HG02970 (cell line): ENCODE data around the gene GP1BB.
"Not testable (repeated sequence)": the region's sequence is repeated elsewhere in the genome, so short reads cannot be mapped to it uniquely, and the experiment has no call there.

ENCODE experiments used
- ATAC-seq: cut with Tn5 transposase; IDR thresholded peaks from one replicate; pipeline ENCODE4 v1.9.1; 2021; ENCODE audit warnings: mild to moderate bottlenecking, moderate library complexity, moderate number of reproducible peaks; ENCODE audit not compliant: unreplicated experiment, low FRiP score

GP1BB gene

DNA sequence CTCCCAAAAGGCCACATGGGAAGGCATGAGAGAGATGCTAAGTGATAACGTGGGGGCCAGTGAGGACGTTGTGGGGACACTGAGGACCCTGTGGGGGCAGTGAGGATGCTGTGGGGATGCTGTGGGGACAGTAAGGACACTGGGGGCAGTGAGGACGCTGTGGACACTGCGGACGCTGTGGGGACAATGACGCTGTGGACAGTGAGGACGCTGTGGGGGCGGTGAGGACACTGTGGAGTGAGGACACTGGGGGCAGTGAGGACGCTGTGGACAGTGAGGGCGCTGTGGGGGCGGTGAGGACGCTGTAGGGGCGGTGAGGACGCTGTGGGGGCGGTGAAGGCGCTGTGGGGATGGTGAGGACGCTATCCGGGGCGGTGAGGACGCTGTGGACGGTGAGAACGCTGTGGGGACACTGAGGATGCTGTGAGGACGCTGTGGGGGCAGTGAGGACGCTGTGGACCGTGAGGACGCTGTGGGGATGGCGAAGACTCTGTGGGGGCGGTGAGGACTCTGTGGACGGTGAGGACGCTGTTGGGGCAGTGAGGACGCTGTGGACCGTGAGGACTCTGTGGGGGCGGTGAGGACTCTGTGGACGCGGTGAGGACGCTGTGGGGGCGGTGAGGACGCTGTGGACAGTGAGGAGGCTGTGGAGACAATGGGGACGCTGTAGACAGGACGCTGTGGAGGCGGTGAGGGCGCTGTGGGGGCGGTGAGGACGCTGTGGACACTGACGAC is 1.8 kb downstream of the GP1BB start:
- ATAC-seq, result no peak

DNA sequence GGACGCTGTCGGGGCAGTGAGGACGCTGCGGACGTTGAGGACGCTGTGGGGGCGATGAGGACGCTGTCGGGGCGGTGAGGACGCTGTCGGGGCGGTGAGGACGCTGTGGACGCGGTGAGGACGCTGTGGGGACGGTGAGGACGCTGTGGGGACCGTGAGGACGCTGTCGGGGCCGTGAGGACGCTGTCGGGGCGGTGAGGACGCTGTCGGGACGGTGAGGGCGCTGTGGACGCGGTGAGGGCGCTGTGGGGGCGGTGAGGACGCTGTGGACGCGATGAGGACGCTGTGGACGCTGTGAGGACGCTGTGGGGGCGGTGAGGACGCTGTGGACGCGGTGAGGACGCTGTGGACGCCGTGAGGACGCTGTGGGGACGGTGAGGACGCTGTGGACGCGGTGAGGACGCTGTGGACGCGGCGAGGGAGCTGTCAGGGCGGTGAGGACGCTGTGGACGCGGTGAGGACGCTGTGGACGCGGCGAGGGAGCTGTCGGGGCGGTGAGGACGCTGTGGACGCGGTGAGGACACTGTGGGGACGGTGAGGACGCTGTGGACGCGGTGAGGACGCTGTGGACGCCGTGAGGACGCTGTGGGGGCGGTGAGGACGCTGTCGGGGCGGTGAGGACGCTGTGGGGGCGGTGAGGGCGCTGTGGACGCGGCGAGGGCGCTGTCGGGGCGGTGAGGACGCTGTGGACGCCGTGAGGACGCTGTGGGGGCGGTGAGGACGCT is 2.9 kb downstream of the GP1BB start:
- not testable (repeated sequence) for ATAC-seq

DNA sequence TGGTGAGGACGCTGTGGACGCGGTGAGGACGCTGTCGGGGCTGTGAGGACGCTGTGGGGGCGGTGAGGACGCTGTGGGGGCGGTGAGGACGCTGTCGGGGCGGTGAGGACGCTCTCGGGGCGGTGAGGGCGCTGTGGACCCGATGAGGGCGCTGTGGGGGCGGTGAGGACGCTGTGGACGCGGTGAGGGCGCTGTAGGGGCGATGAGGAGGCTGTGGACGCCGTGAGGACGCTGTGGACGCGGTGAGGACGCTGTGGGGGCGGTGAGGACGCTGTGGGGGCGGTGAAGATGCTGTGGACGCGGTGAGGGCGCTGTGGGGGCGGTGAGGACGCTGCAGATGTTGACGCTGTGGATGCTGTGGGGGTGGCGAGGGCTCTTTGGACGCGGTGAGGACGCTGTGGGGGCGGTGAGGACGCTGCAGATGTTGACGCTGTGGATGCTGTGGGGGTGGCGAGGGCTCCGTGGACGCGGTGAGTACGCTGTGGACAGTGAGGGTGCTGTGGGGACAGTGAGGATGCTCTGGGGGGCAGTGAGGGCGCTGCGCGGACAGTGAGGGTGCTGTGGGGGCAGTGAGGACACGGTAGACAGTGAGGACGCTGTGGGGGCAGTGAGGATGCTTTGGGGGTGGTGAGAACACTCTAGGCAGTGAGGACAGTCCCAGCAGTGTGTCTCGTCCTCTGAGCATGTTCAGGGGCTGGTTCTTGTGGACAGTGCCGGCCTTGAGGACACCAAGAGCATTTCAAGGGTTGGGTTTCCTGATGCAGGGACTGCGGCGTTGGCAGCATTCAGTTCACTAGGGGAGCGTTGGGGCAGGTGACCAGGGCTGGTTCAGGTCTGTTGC is 4.2 kb downstream of the GP1BB start:
- no peak for ATAC-seq

DNA sequence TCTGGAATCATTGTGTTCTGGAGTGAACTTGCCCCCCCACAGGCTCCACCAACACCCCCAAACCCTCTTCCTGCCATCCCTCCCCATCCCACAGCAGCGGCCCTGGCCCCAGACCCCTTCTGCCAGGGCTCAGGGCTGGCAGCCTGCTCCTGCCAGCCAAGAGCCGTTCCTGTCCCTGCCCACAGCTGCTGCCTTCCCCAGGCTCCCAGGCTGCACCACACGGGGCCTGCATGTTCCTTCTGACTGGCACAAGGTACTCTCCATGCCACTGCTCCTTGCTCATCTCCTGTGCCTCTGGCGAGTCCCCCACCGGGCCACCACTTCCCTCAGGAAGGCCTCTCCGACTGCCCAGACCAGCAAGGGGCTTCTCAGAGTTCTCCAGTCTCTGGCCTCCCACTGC is 4.9 kb downstream of the GP1BB start:
- ATAC-seq, result no peak

DNA sequence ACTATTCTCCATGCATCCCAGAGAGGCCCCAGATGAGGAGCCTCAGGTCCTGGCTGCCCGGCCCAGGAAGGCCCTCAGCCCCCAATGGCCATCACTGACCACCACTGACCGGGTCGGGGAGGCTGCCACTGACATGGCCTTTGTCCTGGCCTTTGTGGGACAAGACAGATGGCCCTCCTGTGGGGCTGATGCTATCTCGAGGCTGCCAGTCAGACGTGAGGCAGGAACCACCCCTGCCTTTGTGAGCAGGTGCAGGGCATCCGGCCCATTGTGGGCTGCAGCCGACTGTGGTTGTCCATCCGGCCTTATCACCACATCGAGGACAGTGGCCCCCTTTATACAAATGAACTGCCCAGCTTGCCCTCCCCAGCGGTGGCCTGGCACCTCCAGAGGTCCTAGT is 5.5 kb downstream of the GP1BB start:
- no peak for ATAC-seq

DNA sequence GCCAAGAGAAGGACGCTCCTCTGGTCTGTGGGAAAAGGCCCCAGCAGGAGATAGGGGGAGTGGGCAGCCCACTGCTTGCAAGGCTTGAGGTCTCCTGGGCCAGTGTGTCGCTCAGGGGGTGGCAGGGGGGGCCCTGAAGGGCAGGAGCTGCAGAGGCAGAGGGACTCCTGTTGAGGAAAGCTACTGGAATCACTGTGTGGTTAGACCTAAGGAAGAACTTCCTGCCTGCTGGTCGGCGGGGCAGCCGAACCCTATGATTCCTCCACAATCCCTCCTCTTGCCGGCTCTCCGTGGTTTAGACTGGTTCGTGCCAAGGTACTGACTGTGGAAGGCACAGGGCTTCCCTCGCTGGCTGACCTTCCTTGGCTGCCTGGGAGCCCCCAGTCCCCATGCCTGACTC is 6.2 kb downstream of the GP1BB start:
- ATAC-seq, result no peak

DNA sequence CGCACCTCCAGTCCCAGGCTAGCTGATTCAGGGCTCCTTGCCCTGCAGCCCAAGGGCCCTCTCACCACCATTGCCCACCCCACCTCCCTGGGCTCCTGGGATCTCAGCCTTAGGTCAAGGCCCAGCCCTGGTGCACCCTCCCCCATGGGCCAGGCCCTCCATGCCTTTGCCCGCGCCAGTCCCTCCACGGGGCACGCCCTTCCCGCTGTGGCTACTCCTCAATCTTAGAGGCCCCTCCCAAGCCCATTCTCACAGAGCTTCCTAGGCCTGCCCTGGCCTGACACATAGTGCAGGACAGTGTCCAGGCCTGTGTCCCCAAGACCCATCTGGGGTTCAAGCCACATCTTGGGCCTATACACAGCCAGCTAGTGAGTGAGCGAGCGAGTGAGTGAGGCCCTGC is 6.9 kb downstream of the GP1BB start:
- ATAC-seq, result no peak

DNA sequence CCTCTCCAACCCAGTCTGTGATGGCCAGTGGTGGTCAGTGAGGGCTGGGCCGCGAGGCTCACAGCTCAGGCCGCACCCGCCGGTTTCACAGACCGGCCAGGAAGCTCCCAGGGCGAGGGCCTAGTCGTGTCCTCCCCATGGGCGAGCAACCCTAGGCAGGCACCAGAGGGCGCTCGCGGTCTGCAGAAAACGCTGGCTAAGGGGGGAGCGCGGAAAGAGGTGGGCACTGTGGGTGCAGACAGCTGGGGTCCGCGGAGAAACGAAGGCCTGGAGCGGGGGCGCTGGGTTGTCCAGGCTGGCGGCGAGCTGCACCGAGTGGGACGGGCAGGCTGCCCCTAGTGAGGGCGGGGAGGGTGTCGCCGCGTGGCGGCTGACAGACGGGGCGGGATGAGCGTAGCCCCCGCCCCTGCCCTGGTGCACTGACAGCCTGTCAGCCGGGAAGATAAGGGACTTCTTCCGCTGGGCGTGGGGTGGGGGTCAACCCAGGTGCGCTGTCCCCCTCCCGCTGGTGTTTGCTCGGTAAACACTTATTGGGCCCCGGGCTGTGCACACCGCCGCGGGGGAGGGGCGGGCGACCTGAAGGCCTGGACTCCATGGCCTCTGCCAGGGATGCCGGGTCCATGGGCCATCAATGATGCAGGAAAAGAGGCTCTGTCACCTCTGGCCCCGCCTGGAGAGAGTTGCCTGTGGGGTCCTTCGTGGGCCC is 7.5 kb downstream of the GP1BB start:
- ATAC-seq, result peak; percentile 58

DNA sequence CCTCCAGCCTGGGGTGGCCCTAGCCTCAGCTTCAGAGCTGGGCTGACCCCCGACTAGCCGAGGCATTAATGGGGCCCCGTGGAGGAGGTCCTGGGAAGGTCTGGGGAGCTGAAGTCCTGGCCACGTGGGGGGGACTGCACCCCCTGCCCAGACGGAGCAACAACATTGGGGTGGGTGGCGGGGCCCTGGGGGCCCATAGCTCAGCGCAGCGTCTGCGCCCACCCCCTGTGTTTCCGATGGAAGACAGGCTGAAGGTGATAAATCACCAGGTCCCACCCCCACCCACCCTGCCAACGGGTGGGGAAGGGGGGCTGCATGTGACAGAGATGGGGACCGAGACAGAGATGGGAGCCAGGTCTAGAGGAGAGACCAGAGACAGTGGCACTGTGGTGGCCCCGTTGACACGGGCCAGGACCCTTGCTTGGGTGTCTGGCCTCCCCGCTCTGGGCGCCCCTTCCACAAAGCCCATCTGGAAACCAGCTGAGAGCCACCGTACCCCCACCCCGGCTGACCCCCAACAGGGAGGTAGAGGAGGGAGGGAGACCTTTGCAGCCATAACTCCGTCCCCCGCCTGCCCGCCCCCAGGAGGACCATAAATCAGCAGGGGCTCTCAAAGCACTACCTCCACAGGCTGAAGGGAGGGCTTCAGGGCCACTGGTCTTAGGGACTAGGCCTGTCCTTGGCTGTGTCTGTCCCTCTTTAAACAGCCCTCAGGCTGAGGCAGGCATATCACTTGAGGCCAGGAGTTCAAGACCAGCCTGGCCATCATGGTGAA is 8.2 kb downstream of the GP1BB start:
- ATAC-seq, result no peak

DNA sequence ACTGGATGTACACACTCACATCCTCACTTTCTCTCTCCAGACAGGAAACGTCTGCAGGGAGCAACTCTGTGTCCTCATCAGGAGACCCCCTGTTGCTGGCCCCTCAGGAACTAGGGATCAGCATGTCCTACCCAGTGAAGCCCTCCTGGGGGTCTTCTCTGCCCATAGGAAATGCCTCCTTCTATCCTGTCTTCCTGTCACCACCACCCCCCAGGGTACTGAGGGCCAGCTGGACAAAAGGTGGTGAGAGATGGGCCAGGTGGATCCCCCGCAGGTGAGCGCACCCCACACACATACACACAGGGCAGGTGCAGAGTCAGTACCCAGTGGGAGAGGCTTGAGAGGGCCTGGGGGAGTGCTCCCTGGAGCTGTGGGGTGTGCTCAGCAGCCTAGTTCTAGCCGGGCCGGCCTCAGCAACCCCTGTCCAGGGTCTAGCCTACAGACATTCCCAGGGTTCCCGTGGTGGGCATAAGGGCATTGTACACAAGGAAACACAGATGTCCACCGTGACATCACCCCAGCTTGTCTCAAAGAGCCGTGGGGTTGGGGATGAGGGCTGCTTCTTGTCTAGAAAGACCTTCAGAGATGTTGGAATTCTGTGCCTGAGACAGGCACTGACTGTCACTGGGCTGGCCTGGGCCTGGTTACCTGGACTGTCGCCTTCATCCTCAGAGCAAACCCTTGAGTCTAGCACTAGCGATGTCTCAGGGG is 9.2 kb downstream of the GP1BB start:
- no peak for ATAC-seq

DNA sequence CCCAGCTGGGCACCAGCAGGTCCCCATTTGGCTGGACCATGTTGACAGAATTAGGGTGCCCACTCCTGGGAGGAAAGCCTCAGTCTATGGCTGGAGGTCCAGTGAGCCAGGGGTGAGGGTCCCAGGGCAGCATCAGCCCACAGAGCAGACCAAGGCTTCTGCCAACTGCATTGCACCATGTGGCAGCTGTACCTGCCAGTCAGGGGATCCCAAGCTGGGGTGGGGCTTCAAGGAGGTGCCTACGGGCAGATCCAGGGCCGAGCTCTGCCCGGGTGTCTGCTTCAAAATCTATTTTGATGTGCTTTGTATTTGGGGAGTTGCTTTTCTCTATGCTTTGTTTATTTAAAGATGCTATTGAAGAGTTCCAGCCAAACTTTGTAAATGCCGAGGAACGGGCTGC is 10.4 kb downstream of the GP1BB start:
- no peak for ATAC-seq

DNA sequence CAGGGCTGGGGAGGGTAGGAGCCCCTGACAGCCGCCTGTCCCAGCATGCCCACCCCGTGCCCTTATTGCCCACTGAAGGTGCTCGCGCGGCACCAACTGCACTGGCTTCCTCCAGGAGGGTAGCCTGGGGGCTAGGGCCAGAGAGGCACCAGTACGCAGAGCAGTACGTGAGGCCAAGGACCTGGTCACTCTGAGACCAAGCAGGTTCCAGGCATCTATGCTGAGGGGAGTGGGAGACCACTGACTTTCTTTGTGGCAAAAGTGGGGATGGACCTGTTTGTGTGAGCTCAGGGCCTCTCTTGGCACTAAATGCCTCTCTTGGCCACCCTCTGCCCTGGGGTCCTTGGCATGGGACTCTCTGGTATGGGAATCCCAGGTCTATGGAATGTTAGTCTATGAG is 10.8 kb downstream of the GP1BB start:
- ATAC-seq, result no peak

DNA sequence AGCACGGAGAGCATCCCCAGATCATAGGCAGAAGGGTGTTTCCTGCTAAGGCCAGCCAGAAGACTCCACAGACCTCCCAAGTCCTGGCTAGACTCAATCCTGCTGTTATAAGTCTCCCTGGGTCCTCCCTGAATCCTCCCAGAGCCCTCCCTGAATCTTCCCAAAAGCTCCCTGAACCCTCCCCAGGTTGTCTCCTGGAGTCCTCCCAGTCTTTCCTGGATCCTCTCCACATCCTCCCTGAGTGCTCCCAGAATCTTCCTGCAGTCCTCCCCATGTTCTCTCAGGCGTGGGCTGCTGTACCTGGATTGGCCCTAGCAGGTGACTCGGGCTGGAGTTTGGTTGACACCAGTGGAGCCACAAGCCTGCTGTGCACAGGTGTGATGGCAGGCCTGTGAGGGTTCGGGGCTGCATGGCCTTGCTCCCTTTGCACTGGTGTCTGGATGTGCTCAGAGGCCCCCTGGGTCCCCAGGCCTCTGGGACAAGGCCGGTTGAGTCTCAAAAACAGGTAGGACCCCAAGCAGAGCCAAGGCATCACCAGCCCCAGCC is 11.6 kb downstream of the GP1BB start:
- ATAC-seq, result no peak

DNA sequence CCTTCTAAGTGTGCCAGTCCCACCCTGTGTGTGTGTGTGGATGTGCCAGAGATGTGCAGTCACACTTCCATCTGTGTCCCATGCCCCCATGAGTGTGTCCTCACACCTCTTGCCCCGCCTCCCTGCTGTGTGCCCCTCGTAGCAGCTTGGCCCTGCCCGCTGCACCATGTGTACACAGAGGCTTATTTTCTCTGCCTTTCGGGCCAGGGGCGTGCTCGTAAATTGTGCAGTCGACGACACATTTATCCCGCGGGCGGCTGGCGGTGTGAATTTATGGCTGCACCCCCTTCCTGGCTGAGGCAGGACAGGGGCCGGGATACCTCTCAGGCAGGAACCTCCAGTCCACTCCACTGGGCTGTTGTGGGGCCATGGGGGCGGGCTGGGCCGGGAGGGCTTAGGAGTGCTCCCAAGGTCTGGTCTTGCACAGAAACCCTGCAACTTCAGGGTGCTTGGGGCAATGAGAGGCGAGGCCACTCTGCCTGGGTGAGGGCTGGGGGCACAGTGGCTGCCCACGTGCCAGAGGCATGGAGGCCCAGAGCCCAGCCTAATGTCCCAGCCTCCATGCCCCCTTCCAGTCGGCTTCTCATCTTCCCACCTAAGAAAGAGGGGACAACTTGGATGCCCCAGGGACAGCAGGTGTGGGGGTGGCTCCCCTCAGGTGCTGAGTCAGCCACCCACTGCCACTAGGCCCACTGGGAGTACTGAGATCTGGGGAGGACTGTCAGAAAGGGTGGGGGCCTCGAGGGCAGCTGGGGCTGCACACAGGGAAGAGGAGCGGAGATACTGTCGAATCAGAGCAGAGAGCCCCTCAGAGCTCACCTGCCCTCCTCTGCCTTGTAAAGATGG is 12.5 kb downstream of the GP1BB start:
- ATAC-seq, result no peak

DNA sequence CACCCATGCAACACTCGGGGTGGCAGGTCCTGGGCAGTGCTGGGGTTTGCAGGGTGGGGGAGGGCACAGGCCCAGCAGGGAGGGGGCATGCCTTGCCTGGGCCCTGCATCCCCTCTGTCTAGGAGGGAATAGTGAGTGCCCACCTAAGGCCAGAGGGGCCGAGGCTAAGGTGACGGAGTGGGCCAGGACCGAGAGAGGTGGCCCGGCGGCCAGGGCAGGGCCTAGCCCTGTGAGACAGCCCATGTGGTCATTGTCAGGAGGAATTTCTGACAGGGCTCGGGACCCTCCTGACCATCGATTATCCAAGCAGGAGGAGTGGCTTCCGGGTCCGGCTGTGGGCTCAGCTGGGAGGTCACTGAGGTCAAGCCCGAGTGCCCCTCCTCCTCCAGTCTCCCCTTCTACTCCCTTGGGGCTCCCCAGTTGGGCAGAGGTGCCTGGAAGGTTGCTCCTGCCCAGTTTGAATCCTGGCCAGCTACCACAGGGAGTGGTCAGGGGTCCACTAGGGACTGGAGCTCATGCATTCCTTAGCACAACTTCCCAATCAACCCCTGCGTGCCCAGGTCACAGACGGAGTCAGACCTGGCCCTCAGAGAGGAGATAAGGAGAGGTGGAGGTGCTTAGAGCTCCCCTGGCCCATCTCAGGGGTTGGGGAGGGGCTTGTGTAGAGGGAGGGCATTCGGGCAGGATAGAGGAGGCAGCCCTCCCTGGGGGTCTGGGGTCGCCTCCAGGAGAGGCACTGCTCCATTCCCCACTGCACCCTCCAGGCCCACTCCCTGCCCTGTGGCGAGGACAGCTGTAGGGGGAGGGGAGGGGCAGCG is 14.7 kb downstream of the GP1BB start:
- no peak for ATAC-seq

DNA sequence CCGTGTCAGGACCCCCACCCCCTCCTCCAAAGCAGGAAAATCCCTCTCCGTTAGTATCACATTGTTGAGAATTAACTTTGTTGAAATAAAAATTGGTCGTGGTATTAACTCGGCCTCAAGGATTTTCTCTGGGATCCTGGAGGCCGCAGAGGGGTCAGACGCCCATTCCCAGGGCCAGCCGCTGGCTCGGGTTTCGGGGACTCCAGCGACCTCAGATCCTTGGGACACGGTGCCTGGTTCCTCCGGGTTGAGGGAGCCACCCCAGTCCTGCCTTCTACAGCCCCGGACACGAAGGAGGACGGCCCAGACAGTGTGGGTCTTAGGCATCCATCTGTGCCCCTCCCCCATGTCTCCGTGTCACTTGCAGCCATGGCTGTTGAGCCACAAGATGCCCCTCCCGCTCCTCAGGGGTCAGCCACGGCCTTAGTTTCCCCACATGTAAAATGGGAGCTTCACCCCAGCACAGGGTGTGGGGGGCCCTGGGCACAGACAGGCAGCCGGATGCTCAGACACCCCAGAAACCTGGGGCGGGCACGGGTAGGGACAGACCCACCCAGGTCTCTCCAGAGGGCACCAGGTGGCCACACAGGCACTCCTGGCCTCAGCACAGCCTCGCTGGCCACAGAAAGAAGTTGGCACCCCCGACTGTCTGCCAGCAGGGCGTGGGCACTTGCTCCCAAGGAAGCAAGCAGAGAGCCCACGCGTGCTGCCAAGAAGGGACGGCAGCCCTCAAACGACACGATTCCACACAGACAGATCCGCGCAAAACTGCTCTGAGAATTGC is 15.5 kb downstream of the GP1BB start:
- ATAC-seq, result no peak
